Endothelial cell (in vitro differentiated cells): ENCODE data around the gene NSMF. TPM values are rescaled to one million over a fixed set of nuclear protein-coding genes. Genes with fewer than 3 reads are reported as not detected.
A peak's percentile ranks its signal among the peaks of the same experiment; 100 is the strongest.

Experiments used
- DNase-seq: peaks from one replicate; pipeline ENCODE4 v3.0.0; 2021; ENCODE audit warnings: low spot score
- H3K27ac Mint-ChIP-seq: one replicate; pipeline ENCODE4 v1.8.0; 2021; ENCODE audit warnings: mixed read lengths, inconsistent platforms; ENCODE audit not compliant: unreplicated experiment
- H3K27me3 Mint-ChIP-seq: one replicate; pipeline ENCODE4 v1.8.0; 2021; ENCODE audit warnings: mild to moderate bottlenecking, moderate library complexity, mixed read lengths, inconsistent platforms; ENCODE audit not compliant: unreplicated experiment
- H3K36me3 Mint-ChIP-seq: one replicate; pipeline ENCODE4 v1.8.0; 2021; ENCODE audit warnings: mild to moderate bottlenecking, low read depth, mixed read lengths, inconsistent platforms; ENCODE audit not compliant: unreplicated experiment
- H3K4me1 Mint-ChIP-seq: one replicate; pipeline ENCODE4 v1.8.0; 2021; ENCODE audit warnings: mild to moderate bottlenecking, mixed read lengths, inconsistent platforms; ENCODE audit not compliant: unreplicated experiment
- H3K4me3 Mint-ChIP-seq: one replicate; pipeline ENCODE4 v1.8.0; 2021; ENCODE audit warnings: mild to moderate bottlenecking, mixed read lengths, inconsistent platforms; ENCODE audit not compliant: unreplicated experiment
- H3K9me3 Mint-ChIP-seq: one replicate; pipeline ENCODE4 v1.8.0; 2021; ENCODE audit warnings: mixed read lengths, inconsistent platforms; ENCODE audit not compliant: unreplicated experiment
- CTCF ChIP-seq: fragments of 200-600 bp; sonication (generic); IDR thresholded peaks from one replicate; pipeline ENCODE4 v1.5.0; 2021; ENCODE audit warnings: antibody characterized with exemption; ENCODE audit not compliant: unreplicated experiment
- total RNA-seq: library from RNA; stranded (reverse); fragmentation: NEBNext Ultra II Directional; extraction: Animal tissue kit (Norgen Biotek cat#: 25700); gene quantifications from one replicate; pipeline ENCODE4 v1.2.1, GENCODE V29; 2021; ENCODE audit not compliant: unreplicated experiment

Gene NSMF
- total RNA-seq, 1 donor from 2014 or later, result 43.0 TPM

DNA sequence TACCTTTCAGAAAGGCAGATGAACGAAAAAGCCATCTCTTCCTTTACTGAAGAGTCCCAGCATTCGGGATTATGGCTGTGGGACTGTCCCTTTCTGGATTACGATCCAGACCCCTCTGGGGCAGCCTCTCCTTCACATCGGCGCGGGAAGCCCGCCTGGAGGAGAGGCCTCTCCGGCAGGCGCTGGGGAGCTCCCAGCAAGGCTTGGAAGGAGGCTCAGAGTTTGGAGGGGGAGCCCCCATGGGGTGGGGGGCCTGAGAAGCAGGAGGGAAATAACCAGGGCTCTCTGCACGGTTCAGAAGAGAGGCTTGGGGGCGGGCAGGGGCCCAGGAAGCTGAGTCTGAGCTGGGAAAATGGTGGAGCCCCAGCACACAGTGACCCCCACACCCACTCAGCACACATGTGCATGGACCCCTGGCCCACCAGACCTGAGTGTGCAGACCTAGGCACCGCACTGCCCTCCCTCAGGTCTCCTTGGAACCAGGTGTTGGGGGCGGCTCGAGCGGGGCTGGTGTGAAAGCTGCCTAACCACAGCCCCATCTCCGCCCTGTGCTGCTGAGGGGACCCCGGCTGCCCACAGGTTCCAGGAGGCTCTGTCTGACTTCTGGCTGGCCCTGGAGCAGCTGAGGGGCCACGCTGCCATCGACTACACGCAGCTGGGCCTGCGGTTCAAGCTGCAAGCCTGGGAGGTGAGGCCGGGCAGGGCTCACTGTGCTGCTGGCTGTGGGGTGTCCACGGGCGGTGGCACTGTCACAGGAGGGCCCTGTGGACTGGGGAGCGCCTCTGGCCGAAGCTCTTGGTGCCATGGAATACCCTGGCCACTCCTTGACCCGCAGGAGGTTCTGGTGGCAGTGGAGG lies 31.5 kb downstream of the NSMF start:
- DNase-seq, result no peak
- no peaks in the 10 kb centered on the region for H3K4me1 Mint-ChIP-seq
- no peak overlapping the region for H3K27ac Mint-ChIP-seq
- no peaks in the 10 kb centered on the region for H3K9me3 Mint-ChIP-seq
- H3K4me3 Mint-ChIP-seq, result no peak overlapping the region
- no peaks in the 10 kb centered on the region for H3K36me3 Mint-ChIP-seq
- peaks cover 10% of the 10 kb centered on the region for H3K27me3 Mint-ChIP-seq
- TF ChIP-seq CTCF, result no peak

- Mint-ChIP-seq H3K4me3 (no peak overlapping the region), H3K4me1 (peaks cover 4% of the 10 kb centered on the region), H3K9me3 (no peaks in the 10 kb centered on the region), H3K36me3 (no peaks in the 10 kb centered on the region), H3K27me3 (peaks cover 13% of the 10 kb centered on the region), H3K27ac (no peak overlapping the region)
- TF ChIP-seq CTCF, result no peak
- no peak for DNase-seq
These were observed 33.0 kb downstream of the NSMF start for GRCh38 chr9:137426018-137426681.

- Mint-ChIP-seq H3K4me3 (no peak overlapping the region), H3K9me3 (no peaks in the 10 kb centered on the region), H3K27me3 (peaks cover 13% of the 10 kb centered on the region), H3K36me3 (no peaks in the 10 kb centered on the region), H3K4me1 (peaks cover 4% of the 10 kb centered on the region), H3K27ac (no peak overlapping the region)
- no peak for DNase-seq
- peak; percentile 53 for TF ChIP-seq CTCF
These were observed 35.4 kb downstream of the NSMF start for GRCh38 chr9:137423514-137424291.

DNA sequence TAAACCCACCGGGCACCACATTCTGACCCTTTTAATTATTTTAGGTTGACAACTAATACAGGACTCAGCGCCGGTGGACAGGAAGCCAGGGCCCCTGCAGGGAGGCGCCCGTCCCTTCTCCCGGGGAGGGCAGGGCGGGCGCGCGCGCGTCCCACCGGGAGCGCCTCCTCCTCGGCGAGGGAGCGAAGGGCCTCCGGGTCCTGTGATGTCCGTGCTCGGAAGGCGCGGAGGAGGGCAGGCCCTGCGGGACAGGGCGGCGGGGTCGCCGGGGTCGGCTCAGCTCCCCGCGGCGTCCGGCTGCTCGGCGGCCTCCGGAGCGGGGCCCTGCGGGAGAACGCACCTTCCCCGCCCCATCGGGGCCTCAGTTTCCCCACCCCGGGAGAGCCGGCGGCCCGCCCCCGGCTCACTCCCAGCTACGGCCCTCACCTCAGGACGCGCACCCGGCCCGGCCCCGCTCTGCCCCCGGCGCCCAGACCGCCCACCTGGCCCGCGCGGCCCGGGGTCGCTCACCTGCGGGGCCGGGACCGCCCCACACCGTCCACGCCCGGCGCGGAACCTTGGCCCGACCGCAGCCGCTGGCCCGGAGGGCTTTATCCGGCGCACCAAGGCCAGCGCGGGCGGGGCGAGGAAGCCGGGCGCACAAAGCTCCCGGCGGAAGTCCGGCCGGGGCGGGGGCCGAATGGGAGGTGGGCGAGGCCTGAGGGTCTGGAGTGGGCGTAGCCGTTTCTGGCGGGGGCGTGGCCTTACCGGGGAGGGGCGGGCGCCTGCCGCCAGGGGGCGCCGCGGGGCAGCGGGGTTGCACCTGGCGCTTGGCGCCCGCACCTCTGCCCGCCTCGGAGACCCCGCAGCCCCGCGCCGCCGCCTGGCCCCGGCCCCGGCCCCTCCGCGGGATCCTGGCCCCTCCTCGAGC lies 36.3 kb downstream of the NSMF start, which contains the start of the genes EXD3 and NOXA1:
Gene EXD3, minus strand, starts transcription at position 559 of the 910 bp plus-strand sequence. CDS start 27,805 bp downstream, outside the sequence.
Gene NOXA1, plus strand, starts transcription at position 790 of the 910 bp plus-strand sequence. CDS start 137 bp downstream, outside the sequence.
- Mint-ChIP-seq H3K4me3 (peak within 1 kb of the TSS; percentile 92), H3K36me3 (no peaks in the 10 kb centered on the region)

More for the DNA sequence above, 36.3 kb downstream of the NSMF start, which contains the start of the genes EXD3 and NOXA1:
- peak; percentile 97 for DNase-seq
- peaks cover 13% of the 10 kb centered on the region for H3K27me3 Mint-ChIP-seq
- H3K27ac Mint-ChIP-seq, result no peak within 1 kb of the TSS
- no peaks in the 10 kb centered on the region for H3K9me3 Mint-ChIP-seq
- TF ChIP-seq CTCF, result peak; percentile 77
- peaks cover 4% of the 10 kb centered on the region for H3K4me1 Mint-ChIP-seq
